Activated CD8-positive, alpha-beta memory T cell treated with anti-CD3 and anti-CD28 coated beads for 4 hours (primary cell): ENCODE data around the gene RPS6KA5.
"Not testable (repeated sequence)": the region's sequence is repeated elsewhere in the genome, so short reads cannot be mapped to it uniquely, and the experiment has no call there.

Source experiments
- DNase-seq, 2 donors: peaks; one replicate each; pipeline ENCODE4 v3.0.0-alpha.2; 2020; ENCODE audit warnings: low read depth in 2 of 2

The RPS6KA5 gene

GRCh38 chr14:90874599-90874998, 185.8 kb downstream of the RPS6KA5 start:
- no peak for DNase-seq

GRCh38 chr14:90871605-90872233, 188.7 kb downstream of the RPS6KA5 start:
- no peak for DNase-seq

DNA sequence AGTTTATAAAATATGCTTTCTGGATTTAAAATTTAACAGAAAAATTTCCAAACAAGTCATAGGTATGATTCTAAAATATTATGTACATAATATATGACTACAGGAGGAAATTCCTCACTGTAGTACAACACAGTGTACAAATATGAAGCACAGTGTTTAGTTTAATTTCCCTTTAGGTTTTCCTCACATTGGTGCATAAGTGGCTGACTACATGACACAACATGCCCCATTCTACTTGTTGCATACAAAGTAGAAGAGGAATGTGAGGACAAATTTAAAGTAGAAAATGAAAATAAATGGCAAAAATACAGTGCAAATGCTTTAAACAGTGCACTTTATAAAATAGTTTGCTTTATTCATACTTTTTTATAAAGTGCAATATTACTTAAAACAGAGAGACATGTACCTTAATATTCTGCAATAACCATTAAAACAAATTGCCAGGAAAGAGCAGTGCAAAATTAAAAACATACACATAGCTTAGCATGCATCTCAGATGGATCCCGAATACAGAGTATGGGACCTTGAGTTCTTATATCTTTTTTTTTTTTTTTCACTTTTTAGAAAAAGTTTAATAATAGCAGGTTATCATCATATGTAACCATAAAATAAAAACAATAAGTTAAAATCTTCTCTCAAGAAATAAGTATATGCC, 189.4 kb downstream of the RPS6KA5 start:
- no peak for DNase-seq

- DNase-seq = no peak
Measured at GRCh38 chr14:90867501-90867900, 192.9 kb downstream of the RPS6KA5 start.

- DNase-seq = no peak
Measured at GRCh38 chr14:90866833-90867232, 193.6 kb downstream of the RPS6KA5 start.

DNA sequence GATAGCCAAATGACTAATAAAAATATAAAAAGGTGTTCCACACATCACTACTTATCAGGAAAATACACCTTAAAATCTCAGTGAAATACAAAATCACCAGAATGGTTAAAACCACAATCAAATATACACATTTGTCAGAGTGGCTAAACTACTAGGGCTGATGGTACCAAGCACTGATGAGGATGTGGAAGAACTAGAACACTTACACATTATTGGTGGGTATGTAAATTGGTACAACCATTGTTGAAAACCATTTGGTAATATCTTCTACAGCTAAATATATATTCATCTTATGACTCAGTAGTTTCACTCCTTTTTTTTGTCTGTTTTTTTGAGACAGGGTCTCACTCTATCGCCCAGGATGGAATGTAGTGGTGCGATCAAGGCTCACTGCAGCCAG, 195.7 kb downstream of the RPS6KA5 start:
- no peak for DNase-seq

DNA sequence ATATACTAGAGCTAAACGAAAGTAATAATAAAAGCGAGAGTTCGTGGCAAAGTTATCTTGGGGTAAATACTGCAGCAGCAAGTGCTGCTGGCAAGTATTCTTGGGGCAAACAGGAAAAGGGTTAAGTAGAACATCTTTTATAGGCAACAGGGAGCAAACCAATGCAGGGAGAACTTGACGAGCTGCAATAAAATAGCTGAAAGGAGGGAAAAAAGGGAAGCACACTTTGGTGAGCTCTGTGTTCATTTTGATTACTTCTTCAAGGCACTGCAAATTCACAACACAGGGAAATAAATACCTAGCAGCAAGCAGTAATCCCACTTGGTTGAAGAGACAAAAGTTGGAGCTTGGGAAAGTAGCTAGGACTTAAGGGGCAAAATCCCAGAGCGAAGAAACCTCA, 201.9 kb downstream of the RPS6KA5 start:
- DNase-seq = no peak

- no peak for DNase-seq
Measured at GRCh38 chr14:90857866-90858265, 202.6 kb downstream of the RPS6KA5 start.

DNA sequence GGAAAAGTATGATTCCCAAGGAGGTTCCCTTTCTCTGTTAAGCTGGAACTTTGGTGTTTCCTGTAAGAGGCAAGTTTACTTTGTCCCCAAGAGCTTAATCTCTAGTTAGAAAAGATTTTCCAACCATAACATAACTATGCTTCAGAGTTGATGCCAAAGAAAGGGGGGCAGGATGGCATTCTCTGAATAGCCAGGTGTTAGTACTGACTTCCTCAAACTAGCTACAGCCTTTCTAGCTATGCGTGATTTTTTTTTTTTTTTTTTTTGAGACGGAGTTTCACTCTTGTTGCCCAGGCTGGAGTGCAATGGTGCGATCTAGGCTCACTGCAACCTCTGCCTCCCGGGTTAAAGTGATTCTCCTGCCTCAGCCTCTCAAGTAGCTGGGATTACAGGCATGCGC, 204.3 kb downstream of the RPS6KA5 start:
- DNase-seq = not testable (repeated sequence)

DNA sequence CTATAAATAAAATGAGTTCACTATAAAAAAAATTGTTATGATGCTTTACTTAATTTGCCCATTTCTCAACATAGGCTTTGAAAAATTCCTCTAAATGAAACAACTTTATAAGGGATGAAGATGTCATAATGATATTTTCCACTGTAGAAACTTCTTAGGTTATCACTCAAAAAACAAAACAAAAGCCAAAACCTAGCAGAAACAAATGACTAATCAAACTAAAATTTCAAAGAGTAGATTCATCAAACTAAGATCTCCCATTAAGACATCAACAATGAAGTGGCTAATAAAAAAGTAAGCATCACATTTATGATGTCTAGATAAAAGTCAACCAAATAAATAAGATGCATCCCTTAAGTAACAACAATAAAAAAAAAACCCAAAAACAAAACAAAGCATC, 207.3 kb downstream of the RPS6KA5 start:
- DNase-seq = no peak

DNA sequence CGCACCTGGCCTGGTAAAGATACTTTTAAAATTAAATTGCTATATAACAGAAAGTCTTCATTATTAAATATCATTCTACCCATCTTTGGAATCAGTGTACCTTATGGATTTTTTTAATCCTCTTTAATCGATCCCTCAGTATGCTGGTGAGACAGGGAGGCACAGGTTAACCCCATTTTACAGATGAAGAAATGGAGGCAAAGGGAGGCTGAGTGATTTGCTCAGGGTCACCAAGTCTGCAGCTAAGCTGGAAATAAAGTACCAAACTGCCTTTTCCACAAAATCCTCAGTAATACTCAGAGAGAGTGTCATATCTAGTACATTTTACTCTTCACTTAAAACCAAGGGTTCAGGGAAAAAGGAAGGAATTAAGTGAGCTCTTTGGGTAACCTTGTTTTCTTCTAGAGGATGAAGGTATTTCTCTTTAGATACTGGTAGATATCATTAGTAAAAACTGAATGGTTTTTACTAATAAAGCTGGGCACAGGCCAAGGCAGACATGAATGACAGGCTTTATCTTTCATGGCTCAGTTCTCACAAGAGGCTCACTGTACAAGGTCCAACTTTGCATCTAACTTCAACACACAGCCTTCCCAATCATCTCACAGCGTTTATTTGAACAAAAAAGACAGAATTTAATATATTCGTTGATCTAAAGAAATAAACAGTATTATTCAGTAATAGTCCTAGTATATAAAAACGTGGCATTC, 209.0 kb downstream of the RPS6KA5 start:
- DNase-seq = no peak

DNA sequence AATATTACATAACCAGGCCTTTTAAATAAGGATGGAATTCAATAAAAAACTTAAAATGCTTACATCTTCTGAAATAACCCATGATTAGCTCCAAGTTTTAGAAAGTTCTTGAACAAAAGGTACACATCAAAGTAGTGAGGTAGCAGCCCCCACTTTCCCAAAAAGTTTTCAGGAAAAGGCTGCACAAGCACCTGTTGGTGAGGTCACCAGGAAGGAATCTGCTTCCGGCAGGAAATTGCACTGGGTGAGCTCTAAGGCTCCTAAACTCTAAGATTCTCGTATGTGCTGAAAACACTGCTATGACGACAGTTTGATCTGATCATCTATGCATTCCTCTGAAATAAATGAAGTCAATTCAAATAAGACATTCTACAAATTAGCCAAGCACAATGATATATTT, 210.0 kb downstream of the RPS6KA5 start:
- DNase-seq = no peak

DNA sequence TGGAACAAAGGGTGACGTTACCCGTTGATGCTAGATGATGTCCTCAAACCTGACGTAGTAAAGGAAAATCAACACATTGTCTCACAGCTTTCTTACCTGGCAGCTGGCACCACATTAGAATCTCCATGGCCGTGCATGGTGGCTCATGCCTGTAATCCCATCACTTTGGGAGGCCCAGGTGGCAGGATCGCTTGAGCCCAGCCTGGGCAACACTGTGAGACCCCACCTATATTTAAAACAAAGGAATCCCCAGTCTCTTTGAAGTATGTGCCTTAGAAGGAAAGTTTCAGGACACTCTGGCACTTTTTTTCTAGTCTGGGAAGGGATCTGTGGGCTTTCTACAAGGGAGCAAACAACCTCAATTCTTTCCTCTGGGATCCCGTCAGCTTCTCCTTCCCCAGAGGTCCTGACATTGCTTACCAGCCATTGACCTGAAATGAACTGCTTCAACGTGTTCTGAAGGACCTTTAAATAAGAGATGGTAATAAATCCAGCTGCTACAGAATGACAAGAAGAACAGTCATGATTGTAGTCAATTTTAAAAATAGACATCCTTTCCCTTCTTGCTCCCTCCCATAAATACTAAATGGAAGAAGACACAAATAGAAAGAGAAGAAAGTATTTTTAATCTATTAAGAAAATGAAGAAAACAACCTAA, 210.5 kb downstream of the RPS6KA5 start:
- DNase-seq = no peak

DNA sequence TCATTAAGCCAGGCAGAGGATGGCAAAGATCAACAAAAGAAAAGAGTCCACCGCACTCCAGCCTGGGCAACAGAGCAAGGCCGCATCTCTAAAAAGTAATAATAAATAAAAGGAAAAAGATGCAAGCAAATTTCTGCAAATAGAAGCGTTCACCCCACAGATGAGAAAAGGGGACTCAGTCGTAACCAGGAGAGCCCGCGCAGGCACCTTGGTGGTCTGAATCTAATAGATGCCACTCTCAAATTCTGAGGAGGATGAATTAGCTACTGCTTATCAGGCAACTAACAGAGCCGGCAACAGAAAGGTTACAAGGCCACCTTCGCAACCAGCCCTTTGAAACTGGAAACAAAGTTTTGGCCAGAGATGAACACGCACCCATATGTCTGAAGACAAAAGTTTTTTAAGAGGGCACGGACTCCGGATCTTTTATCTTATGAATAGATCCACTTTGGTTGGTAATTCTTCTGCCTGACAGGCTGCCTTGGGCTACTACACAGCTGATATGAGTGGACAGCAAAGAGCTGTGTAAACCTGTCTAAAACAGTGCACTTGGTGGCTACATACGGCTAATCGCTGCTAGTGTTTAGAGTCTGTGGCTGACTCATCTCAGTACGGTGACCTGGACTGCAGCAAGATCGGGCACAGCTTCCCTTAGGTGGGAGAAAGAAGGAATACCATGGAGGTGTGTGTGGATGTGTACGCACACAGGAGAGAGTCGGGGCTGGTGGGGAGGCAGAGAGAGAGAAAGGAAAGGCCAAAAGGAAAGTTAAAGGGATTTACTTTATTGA, 211.3 kb downstream of the RPS6KA5 start:
- DNase-seq = no peak

DNA sequence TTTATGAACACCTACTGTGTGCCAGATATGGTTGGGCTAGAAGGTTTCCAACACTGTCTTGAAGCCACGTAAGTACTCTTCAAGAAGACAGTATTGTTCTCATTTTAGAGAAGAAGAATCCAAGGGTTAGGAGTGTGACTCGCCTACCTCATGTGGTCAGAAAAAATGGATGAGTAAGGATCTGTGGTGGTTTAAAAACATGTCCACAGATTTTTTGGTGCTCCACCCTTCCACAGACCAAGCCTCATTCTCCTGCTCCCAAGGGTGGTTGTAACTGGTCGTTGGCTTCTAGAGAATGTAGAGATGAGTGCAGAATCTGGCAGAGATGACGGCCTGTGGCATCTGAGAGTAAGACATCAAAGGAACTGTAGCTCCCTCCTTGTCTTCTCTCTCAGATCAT, 213.9 kb downstream of the RPS6KA5 start:
- no peak for DNase-seq

DNA sequence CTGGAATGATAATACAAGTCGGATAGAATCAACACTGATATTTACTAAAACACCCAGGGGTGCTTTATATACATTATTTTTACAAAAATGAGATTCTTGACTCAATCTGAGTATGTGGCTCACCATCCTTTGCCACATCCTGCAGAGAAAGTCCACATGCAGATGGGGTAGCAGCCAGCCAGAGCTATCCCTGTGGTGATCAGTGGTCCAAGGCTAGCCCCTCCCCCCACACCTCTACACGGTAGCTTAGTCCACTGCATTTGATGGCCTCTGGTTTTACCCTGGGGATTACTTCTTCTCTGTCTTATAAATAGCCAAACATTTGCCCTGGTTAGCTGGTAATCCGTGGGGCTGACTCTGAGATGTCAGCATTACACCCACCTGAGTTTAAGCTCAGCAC, 216.1 kb downstream of the RPS6KA5 start:
- no peak for DNase-seq

DNA sequence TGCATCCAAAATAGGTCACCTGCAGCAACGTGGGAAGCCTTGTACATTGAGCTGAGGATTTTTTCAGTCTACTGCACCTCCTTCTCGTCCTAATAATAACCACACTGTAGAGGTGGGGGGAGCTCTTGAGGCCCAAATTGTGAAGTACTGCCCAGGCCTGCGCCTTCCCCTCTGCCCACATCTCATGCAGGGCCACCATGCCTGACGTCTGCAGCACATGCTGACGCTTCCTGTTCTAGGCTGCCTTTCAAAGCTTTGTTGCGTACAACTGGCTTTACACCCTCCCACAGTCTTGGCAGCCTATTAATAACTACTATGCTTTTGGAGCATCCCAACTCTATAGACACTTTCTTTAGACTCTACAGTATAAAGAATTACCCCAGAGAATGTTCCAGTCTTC, 217.7 kb downstream of the RPS6KA5 start:
- no peak for DNase-seq

DNA sequence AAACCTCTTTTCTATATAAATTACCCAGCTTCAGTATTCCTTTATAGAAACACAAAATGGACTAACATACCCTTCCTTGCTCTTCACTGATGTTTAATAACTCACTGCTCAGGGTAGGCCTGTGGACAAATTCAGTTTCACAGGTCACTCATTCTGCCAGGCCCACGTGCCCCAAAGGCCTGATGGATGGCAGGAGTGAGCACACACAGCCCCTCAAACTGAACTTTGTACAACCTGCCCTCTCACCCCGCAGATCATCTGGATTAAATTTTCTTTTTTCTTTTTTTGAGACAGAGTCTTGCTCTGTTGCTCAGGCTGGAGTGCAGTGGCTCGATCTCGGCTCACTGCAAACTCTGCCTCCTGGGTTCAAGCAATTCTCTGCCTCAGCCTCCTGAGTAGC, 219.8 kb downstream of the RPS6KA5 start:
- DNase-seq = not testable (repeated sequence)

GRCh38 chr14:90839889-90840266, 220.6 kb downstream of the RPS6KA5 start:
- DNase-seq = no peak

- DNase-seq = no peak
Measured at GRCh38 chr14:90839024-90839888, 221.2 kb downstream of the RPS6KA5 start.

- DNase-seq = not testable (repeated sequence)
Measured at GRCh38 chr14:90838531-90838930, 221.9 kb downstream of the RPS6KA5 start.
